Measurements from ENCODE around the gene PDZD8. TPM values are rescaled to one million over a fixed set of nuclear protein-coding genes. Genes with fewer than 3 reads are reported as not detected.

PDZD8 gene
- total RNA-seq, 1 experiment from 2014 or later, result 13.6 TPM

GRCh38 chr10:117334926-117335325 lies 40.3 kb downstream of the PDZD8 start:
- Histone ChIP-seq H2AFZ (ENCODE audit: low read length) (no peak overlapping the region), H3K4me2 (ENCODE audit: low read length) (no peak overlapping the region), H3K27me3 (ENCODE audit: low read length) (no peaks in the 10 kb centered on the region), H3K9me2 (replicated peaks; ENCODE audit: low read length) (no peaks in the 10 kb centered on the region), H3F3A (ENCODE audit: low read length, unreplicated experiment) (no peaks in the 10 kb centered on the region), H3K9me3 (ENCODE audit: low read length) (no peaks in the 10 kb centered on the region), H3K36me3 (ENCODE audit: low read depth, low read length) (no peaks in the 10 kb centered on the region), H3K27ac (ENCODE audit: low read length) (no peak overlapping the region), H3K4me3 (ENCODE audit: low read length) (no peak overlapping the region), H3K9ac (ENCODE audit: low read length) (no peak overlapping the region), H3K4me1 (ENCODE audit: insufficient read depth, low read length) (no peaks in the 10 kb centered on the region), H3K79me2 (ENCODE audit: low read length) (peaks cover 58% of the 10 kb centered on the region), H4K20me1 (ENCODE audit: low read length) (no peaks in the 10 kb centered on the region)
- ChIA-PET CTCF (no interaction called here), POLR2A (ENCODE audit: unreplicated experiment) (no interaction called here)
- TF ChIP-seq CTCF (conservative IDR thresholded peaks at IDR 0.05; ENCODE audit: low read depth, low read length) (no peak), EZH2phosphoT487 (IDR thresholded peaks at IDR 0.05; ENCODE audit: borderline replicate concordance, low read length) (no peak), EZH2 (IDR thresholded peaks at IDR 0.05; ENCODE audit: low read length, unreplicated experiment) (no peak)
- intact Hi-C loops (cut with micrococcal nuclease), result no loop called here
- no TSS peak for BruUV-seq (replicated peaks)
- ATAC-seq (no peak), DNase-seq (no peak)

- POLR2A ChIA-PET (ENCODE audit: unreplicated experiment), result no interaction called here
- no peak for DNase-seq
- no peak overlapping the region for H3K4me3 ChIP-seq (ENCODE audit: low read length)
- no peak overlapping the region for H3K27ac ChIP-seq (ENCODE audit: low read length)
- ATAC-seq, result no peak
- intact Hi-C loops (cut with micrococcal nuclease), result no loop called here
- H3K36me3 ChIP-seq (ENCODE audit: low read depth, low read length), result no peaks in the 10 kb centered on the region
- H3K4me2 ChIP-seq (ENCODE audit: low read length), result no peak overlapping the region
- H2AFZ ChIP-seq (ENCODE audit: low read length), result no peak overlapping the region
- H3K27me3 ChIP-seq (ENCODE audit: low read length), result no peaks in the 10 kb centered on the region
- H3K79me2 ChIP-seq (ENCODE audit: low read length), result peaks cover 49% of the 10 kb centered on the region
- TF ChIP-seq EZH2phosphoT487 (IDR thresholded peaks at IDR 0.05; ENCODE audit: borderline replicate concordance, low read length), result no peak
- TF ChIP-seq EZH2 (IDR thresholded peaks at IDR 0.05; ENCODE audit: low read length, unreplicated experiment), result no peak
- TF ChIP-seq CTCF (conservative IDR thresholded peaks at IDR 0.05; ENCODE audit: low read depth, low read length), result no peak
- no peaks in the 10 kb centered on the region for H4K20me1 ChIP-seq (ENCODE audit: low read length)
- no peak overlapping the region for H3K9ac ChIP-seq (ENCODE audit: low read length)
- CTCF ChIA-PET, result interaction anchor here (0.6 kb wide), 1 partner anchor 497 kb away, joined by 5 read pairs; no protein-coding TSS in a partner anchor
- no peaks in the 10 kb centered on the region for H3K4me1 ChIP-seq (ENCODE audit: insufficient read depth, low read length)
- no TSS peak for BruUV-seq (replicated peaks)
- no peaks in the 10 kb centered on the region for H3F3A ChIP-seq (ENCODE audit: low read length, unreplicated experiment)
- no peaks in the 10 kb centered on the region for H3K9me3 ChIP-seq (ENCODE audit: low read length)
- no peaks in the 10 kb centered on the region for H3K9me2 ChIP-seq (replicated peaks; ENCODE audit: low read length)
Measured at GRCh38 chr10:117334066-117334465, 41.2 kb downstream of the PDZD8 start.

GRCh38 chr10:117327262-117327661 lies 48.0 kb downstream of the PDZD8 start:
- DNase-seq (no peak), ATAC-seq (no peak)
- intact Hi-C loops (cut with micrococcal nuclease), result no loop called here
- POLR2A ChIA-PET (ENCODE audit: unreplicated experiment), result no interaction called here
- Histone ChIP-seq H3K36me3 (ENCODE audit: low read depth, low read length) (no peaks in the 10 kb centered on the region; the same call in 1 of the 2 replicates), H3K27ac (ENCODE audit: low read length) (no peak overlapping the region), H4K20me1 (ENCODE audit: low read length) (no peaks in the 10 kb centered on the region), H3F3A (ENCODE audit: low read length, unreplicated experiment) (no peaks in the 10 kb centered on the region), H3K79me2 (ENCODE audit: low read length) (peaks cover 18% of the 10 kb centered on the region), H3K4me3 (ENCODE audit: low read length) (no peak overlapping the region), H3K9me2 (replicated peaks; ENCODE audit: low read length) (no peaks in the 10 kb centered on the region), H3K9me3 (ENCODE audit: low read length) (no peaks in the 10 kb centered on the region), H3K4me2 (ENCODE audit: low read length) (no peak overlapping the region), H3K4me1 (ENCODE audit: insufficient read depth, low read length) (no peaks in the 10 kb centered on the region), H2AFZ (ENCODE audit: low read length) (no peak overlapping the region), H3K27me3 (ENCODE audit: low read length) (no peaks in the 10 kb centered on the region), H3K9ac (ENCODE audit: low read length) (no peak overlapping the region)
- TF ChIP-seq EZH2phosphoT487 (IDR thresholded peaks at IDR 0.05; ENCODE audit: borderline replicate concordance, low read length) (no peak), CTCF (conservative IDR thresholded peaks at IDR 0.05; ENCODE audit: low read depth, low read length) (no peak), EZH2 (IDR thresholded peaks at IDR 0.05; ENCODE audit: low read length, unreplicated experiment) (no peak)
- CTCF ChIA-PET, result no interaction called here
- BruUV-seq (replicated peaks), result no TSS peak
